ENCODE data around the gene P2RX6. TPM values are rescaled to one million over a fixed set of nuclear protein-coding genes. Genes with fewer than 3 reads are reported as not detected.

P2RX6 gene
- total and polyA plus RNA-seq, 9 of the 15 experiments (the other 6 are each of a cell fraction or from before 2014, with no cell fraction given) = 0.01 to 3.9 (median 1.5) TPM; not detected in 1

DNA sequence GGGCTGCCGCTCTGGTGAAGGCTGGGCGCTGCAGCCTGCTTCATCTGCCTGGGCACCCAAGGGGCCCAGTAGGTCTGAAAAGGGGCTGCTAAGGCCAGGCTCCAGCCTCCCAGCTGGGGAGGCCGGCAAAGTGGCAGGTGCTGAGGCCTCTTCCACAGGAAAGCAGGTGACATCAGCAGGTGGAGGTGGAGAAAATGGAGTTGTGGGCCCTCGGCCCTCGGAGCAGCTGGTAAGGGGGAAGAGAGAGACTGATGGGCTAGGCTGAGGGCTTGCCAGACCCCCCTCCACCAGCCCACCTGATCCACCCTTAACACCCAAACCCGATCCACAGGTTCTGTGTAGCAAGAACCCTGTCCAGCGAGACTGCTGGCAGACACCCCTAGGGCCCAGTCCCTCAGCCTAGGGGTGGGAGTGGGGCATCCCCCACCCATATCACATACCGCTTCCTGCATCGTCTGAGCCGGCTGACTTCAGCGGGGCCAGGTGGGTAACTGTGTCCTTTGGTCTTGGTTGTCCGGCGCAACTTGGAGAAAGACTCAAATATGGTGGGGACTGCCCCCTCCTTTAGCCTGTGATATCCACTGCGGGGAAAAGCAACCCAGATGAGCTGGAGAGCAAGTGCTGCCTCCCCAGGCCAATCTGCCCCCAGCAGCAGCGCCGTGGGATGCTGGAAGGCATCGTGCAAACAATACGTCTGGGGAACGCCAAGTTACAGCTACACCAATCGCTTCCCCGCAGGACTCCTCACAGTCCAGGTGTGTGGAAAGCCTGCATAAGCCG lies 14.6 kb upstream of the P2RX6 start (continued):
- TF ChIP-seq ZNF384 (IDR thresholded peaks at IDR 0.05; ENCODE audit: low read depth, low read length) (peak; percentile 18; the same call in 1 of the 2 replicates), ZNF57 (CRISPR knock-in tag; IDR thresholded peaks at IDR 0.05) (no peak), TAF1 (IDR thresholded peaks at IDR 0.05; ENCODE audit: control insufficient read depth, extremely low read depth, insufficient read depth, low read length, severe bottlenecking) (no peak), NFE2 (IDR thresholded peaks at IDR 0.05; ENCODE audit: low read depth) (no peak), KDM2B (CRISPR knock-in tag; IDR thresholded peaks at IDR 0.05) (peak; percentile 42; the same call in 1 of the 2 replicates), ELF4 (CRISPR knock-in tag; IDR thresholded peaks at IDR 0.05) (0 out of 2 replicates have a peak, but pooled peaks have one; percentile 44), NR4A1 (CRISPR knock-in tag; IDR thresholded peaks at IDR 0.05) (no peak), NR4A1 (tag; IDR thresholded peaks at IDR 0.05) (no peak), ARID1B (IDR thresholded peaks at IDR 0.05) (no peak), BRD9 (IDR thresholded peaks at IDR 0.05; ENCODE audit: low read depth, partially characterized antibody) (no peak), TEAD1 (CRISPR knock-in tag; IDR thresholded peaks at IDR 0.05) (no peak), MYC (IDR thresholded peaks at IDR 0.05; ENCODE audit: low read depth, low read length) (peak; percentile 30), MYC (CRISPR knock-in tag; IDR thresholded peaks at IDR 0.05; ENCODE audit: borderline replicate concordance, low read depth) (no peak), JUND (IDR thresholded peaks at IDR 0.05; ENCODE audit: borderline replicate concordance, low read depth, low read length) (0 out of 2 replicates have a peak, but pooled peaks have one; percentile 39), JUND (tag; IDR thresholded peaks at IDR 0.05; ENCODE audit: borderline replicate concordance, low read depth, low read length) (no peak)
- TF ChIP-seq, protein P1, sequence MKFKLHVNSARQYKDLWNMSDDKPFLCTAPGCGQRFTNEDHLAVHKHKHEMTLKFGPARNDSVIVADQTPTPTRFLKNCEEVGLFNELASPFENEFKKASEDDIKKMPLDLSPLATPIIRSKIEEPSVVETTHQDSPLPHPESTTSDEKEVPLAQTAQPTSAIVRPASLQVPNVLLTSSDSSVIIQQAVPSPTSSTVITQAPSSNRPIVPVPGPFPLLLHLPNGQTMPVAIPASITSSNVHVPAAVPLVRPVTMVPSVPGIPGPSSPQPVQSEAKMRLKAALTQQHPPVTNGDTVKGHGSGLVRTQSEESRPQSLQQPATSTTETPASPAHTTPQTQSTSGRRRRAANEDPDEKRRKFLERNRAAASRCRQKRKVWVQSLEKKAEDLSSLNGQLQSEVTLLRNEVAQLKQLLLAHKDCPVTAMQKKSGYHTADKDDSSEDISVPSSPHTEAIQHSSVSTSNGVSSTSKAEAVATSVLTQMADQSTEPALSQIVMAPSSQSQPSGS (CRISPR knock-in tag; IDR thresholded peaks at IDR 0.05) = no peak
- TF ChIP-seq, protein P2, sequence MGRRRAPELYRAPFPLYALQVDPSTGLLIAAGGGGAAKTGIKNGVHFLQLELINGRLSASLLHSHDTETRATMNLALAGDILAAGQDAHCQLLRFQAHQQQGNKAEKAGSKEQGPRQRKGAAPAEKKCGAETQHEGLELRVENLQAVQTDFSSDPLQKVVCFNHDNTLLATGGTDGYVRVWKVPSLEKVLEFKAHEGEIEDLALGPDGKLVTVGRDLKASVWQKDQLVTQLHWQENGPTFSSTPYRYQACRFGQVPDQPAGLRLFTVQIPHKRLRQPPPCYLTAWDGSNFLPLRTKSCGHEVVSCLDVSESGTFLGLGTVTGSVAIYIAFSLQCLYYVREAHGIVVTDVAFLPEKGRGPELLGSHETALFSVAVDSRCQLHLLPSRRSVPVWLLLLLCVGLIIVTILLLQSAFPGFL (CRISPR knock-in tag; IDR thresholded peaks at IDR 0.05) = no peak

All from K562 (cell line).